Stimulated activated CD4-positive, alpha-beta T cell treated with anti-CD3 and anti-CD28 coated beads, Interleukin-1b, Interleukin-23, amount 100 ng/mL, for 1 hour (primary cell): Measurements from ENCODE around the gene RABGAP1L.
A peak's percentile ranks its signal among the peaks of the same experiment; 100 is the strongest.
"Not testable (repeated sequence)": the region's sequence is repeated elsewhere in the genome, so short reads cannot be mapped to it uniquely, and the experiment has no call there.

Experiments
- DNase-seq, 2 donors: peaks; one replicate each; pipeline ENCODE4 v3.0.0-alpha.2; 2020; ENCODE audit warnings: low read depth in 2 of 2

RABGAP1L gene

GRCh38 chr1:174870319-174870718, 711.0 kb downstream of the RABGAP1L start:
- DNase-seq, result no peak

GRCh38 chr1:174871886-174872285, 712.6 kb downstream of the RABGAP1L start:
- no peak for DNase-seq

- no peak for DNase-seq
These were observed 713.3 kb downstream of the RABGAP1L start for GRCh38 chr1:174872615-174873058.

- DNase-seq, result no peak
These were observed 715.2 kb downstream of the RABGAP1L start for GRCh38 chr1:174874331-174875053.

GRCh38 chr1:174875306-174875705, 716.0 kb downstream of the RABGAP1L start:
- peak in 1 of 2 donors; percentile 2 for DNase-seq

- no peak for DNase-seq
These were observed 717.9 kb downstream of the RABGAP1L start for GRCh38 chr1:174877208-174877673.

GRCh38 chr1:174880171-174880570, 720.9 kb downstream of the RABGAP1L start:
- DNase-seq, result no peak

- no peak for DNase-seq
These were observed 724.1 kb downstream of the RABGAP1L start for GRCh38 chr1:174883409-174883808.

GRCh38 chr1:174884038-174884437, 724.7 kb downstream of the RABGAP1L start:
- no peak for DNase-seq

- DNase-seq, result no peak
These were observed 725.2 kb downstream of the RABGAP1L start for GRCh38 chr1:174884566-174884965.

- no peak for DNase-seq
These were observed 730.7 kb downstream of the RABGAP1L start for GRCh38 chr1:174890024-174890423.

- DNase-seq, result no peak
These were observed 732.7 kb downstream of the RABGAP1L start for GRCh38 chr1:174892016-174892415.

GRCh38 chr1:174894117-174894762, 734.9 kb downstream of the RABGAP1L start:
- no peak for DNase-seq

- DNase-seq, result not testable (repeated sequence)
These were observed 736.3 kb downstream of the RABGAP1L start for GRCh38 chr1:174895610-174896009.

GRCh38 chr1:174898102-174898797, 738.9 kb downstream of the RABGAP1L start:
- DNase-seq, result no peak

- DNase-seq, result no peak
These were observed 741.0 kb downstream of the RABGAP1L start for GRCh38 chr1:174900317-174900716.

GRCh38 chr1:174902531-174903099, 743.3 kb downstream of the RABGAP1L start:
- DNase-seq, result no peak

GRCh38 chr1:174911606-174912005, 752.3 kb downstream of the RABGAP1L start:
- no peak for DNase-seq

- no peak for DNase-seq
These were observed 752.9 kb downstream of the RABGAP1L start for GRCh38 chr1:174912264-174912663.

- DNase-seq, result no peak
These were observed 754.0 kb downstream of the RABGAP1L start for GRCh38 chr1:174913225-174913903.

- no peak for DNase-seq
These were observed 755.7 kb downstream of the RABGAP1L start for GRCh38 chr1:174914991-174915390.

GRCh38 chr1:174916846-174917245, 757.5 kb downstream of the RABGAP1L start:
- no peak for DNase-seq
